ENCODE measurements around the gene SMG6.

DNA sequence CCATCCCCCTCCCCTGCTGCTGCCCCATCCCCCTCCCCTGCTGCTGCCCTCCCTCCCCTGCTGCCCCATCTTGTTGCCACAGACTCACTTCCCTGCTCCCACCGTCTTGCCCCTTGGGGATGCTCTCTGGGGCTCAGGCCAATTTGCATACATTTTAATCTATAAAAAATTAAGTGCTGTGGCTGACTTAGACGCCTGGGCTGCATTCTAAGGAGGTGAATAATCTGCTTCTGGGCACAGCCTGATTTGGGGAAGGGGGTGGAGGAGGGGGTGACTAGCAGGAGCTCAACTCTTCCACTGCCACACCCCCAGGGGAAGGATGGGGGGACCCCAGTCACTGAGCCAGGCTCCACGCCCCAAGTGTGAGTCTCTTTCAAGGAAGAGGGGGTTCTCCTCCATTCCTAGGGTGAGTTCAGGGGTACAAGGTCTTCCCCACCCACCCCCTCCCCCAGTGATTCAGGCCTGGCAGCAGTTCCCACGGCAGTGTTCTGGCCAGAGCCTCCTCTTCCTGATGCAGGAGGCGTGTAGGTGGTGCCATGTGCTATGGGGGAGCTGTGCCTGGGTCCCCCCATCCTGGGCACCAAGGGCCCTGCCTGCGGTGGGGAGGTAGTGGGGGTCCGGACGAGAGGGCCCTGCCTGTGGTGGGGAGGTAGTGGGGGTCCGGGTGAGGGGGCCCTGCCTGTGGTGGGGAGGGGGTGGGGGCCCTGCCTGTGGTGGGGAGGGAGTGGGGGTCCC is 268.6 kb downstream of the SMG6 start:
- TF ChIP-seq GATA2 (IDR thresholded peaks at IDR 0.05; ENCODE audit: low read depth, low read length) (no peak), GATA3 (IDR thresholded peaks at IDR 0.05; ENCODE audit: low read depth, low read length) (no peak)

All from SH-SY5Y (cell line).